ENCODE data around the gene PTGR1. TPM values are rescaled to one million over a fixed set of nuclear protein-coding genes. Genes with fewer than 3 reads are reported as not detected.

Gene PTGR1
- total and polyA plus RNA-seq, 2 of the 8 experiments (the other 6 are each of a cell fraction or from before 2014, with no cell fraction given): 16.9 to 28.5 TPM

GRCh38 chr9:111604054-111604615, 4.7 kb upstream of the PTGR1 start:
- no peak overlapping the region for H4K91ac ChIP-seq (replicated peaks; ENCODE audit: insufficient read length, low read length)
- no peak overlapping the region for H2BK5ac ChIP-seq (ENCODE audit: low read depth, low read length)
- FAIRE-seq: no peak
- no peak for TF ChIP-seq USF2 (IDR thresholded peaks at IDR 0.05; ENCODE audit: low read length)
- TF ChIP-seq BACH1 (IDR thresholded peaks at IDR 0.05; ENCODE audit: low read length): no peak
- TF ChIP-seq MAFK (IDR thresholded peaks at IDR 0.05; ENCODE audit: low read depth, low read length): no peak
- no peak for TF ChIP-seq MAX (IDR thresholded peaks at IDR 0.05)
- H2AK5ac ChIP-seq (ENCODE audit: low read depth, low read length): no peak overlapping the region
- H3K27me3 ChIP-seq (replicated peaks in 1 of 4; ENCODE audit: control insufficient read depth in 3 of 4, extremely low read depth in 1 of 4, insufficient read depth in 3 of 4, low read length in 3 of 4): peaks cover 0 to 4% (median 2%) of the 10 kb centered on the region in 4 experiments; a peak in 2 of 7 replicates
- no peak overlapping the region for H3K56ac ChIP-seq (replicated peaks; ENCODE audit: insufficient read length, low read depth, low read length)
- no peak for DNase-seq (ENCODE audit: low read depth in 1 of 2, low spot score in 2 of 2)
- no peaks in the 10 kb centered on the region for H3K36me3 ChIP-seq (ENCODE audit: control insufficient read depth in 2 of 4, insufficient read depth in 4 of 4, low read length in 3 of 4)
- no peak overlapping the region for H3K27ac ChIP-seq (ENCODE audit: low read depth, low read length)
- H3K4me3 ChIP-seq (ENCODE audit: extremely low read depth in 1 of 4, insufficient read depth in 2 of 4, low read depth in 3 of 4, low read length in 4 of 4): no peak overlapping the region
- 84% methylated on average over 16 of the region's 16 CpGs; no CpG with 5 or more reads in 1 of the 2 experiments for WGBS, 2 experiments (ENCODE audit: extremely low coverage in 1 of 2, insufficient coverage in 1 of 2, insufficient read length in 1 of 2, insufficient replicate concordance in 2 of 2, low coverage in 1 of 2, low lambda C conversion rate in 2 of 2, missing lambda C conversion rate in 1 of 2)
- no peaks in the 10 kb centered on the region for H3K4me1 ChIP-seq (replicated peaks in 1 of 4; ENCODE audit: control insufficient read depth in 3 of 4, insufficient read depth in 4 of 4, low read length in 3 of 4)
- no peak overlapping the region; a peak in 1 of 7 replicates for H3K9ac ChIP-seq (replicated peaks in 1 of 4; ENCODE audit: extremely low read depth in 1 of 4, low read depth in 3 of 4, low read length in 3 of 4)
- no peaks in the 10 kb centered on the region for H3K9me3 ChIP-seq (ENCODE audit: insufficient read depth in 2 of 2, low read depth in 1 of 2, low read length in 1 of 2)
- no peak overlapping the region for H3K14ac ChIP-seq (ENCODE audit: insufficient read length)
- no peak overlapping the region for H3K23ac ChIP-seq (ENCODE audit: insufficient read length)
- H3K23me2 ChIP-seq (ENCODE audit: low read depth, low read length): peaks cover 8% of the 10 kb centered on the region
- H2BK20ac ChIP-seq (ENCODE audit: low read length): no peak overlapping the region
- H3K79me1 ChIP-seq (ENCODE audit: low read depth, low read length): no peaks in the 10 kb centered on the region
- H4K5ac ChIP-seq (ENCODE audit: insufficient read length, low read depth, low read length): no peak overlapping the region
- H2BK12ac ChIP-seq (ENCODE audit: low read depth, low read length): no peak overlapping the region
- H4K8ac ChIP-seq (ENCODE audit: extremely low read depth, insufficient read depth, low read length): no peak overlapping the region
- H4K20me1 ChIP-seq (replicated peaks in 1 of 2; ENCODE audit: control insufficient read depth in 1 of 2, insufficient read depth in 2 of 2, low read length in 2 of 2): no peaks in the 10 kb centered on the region
- no peak overlapping the region for H2BK15ac ChIP-seq (ENCODE audit: low read length)
- H2AFZ ChIP-seq (ENCODE audit: low read length): no peak overlapping the region
- H3K79me2 ChIP-seq (ENCODE audit: control insufficient read depth in 1 of 2, insufficient read depth in 2 of 2, low read length in 2 of 2): no peaks in the 10 kb centered on the region
- POLR2A ChIA-PET (ENCODE audit: partially characterized antibody): no interaction called here
- CTCF ChIA-PET (ENCODE audit: partially characterized antibody): interaction anchor here (5.0 kb wide), 1 partner anchor 17 kb away, joined by 17 read pairs; no protein-coding TSS in a partner anchor
- H3K4ac ChIP-seq (replicated peaks; ENCODE audit: insufficient read length, low read depth, low read length): no peak overlapping the region
- no peak overlapping the region for H3K4me2 ChIP-seq (ENCODE audit: insufficient read depth in 1 of 2, low read depth in 2 of 2, low read length in 2 of 2)
- H2BK120ac ChIP-seq (replicated peaks; ENCODE audit: low read depth, low read length): no peak overlapping the region
- H3K18ac ChIP-seq (ENCODE audit: extremely low read depth, low read length): no peak overlapping the region

All from H1 (cell line).